Vagina (tissue), 2 donors: ENCODE results near the gene WDR55.

Experiments
- POLR2A ChIP-seq, 2 donors: fragments of 450-650 bp; IDR thresholded peaks; one replicate each; pipeline ENCODE4 v1.6.1; 2017; ENCODE audit warnings: antibody characterized with exemption in 2 of 2, mild to moderate bottlenecking in 2 of 2, moderate library complexity in 2 of 2
- POLR2AphosphoS5 ChIP-seq, 2 donors: sonication (generic); formaldehyde crosslinking; IDR thresholded peaks; one replicate each; pipeline ENCODE4 v1.9.0; 2017; ENCODE audit warnings: antibody characterized with exemption in 2 of 2, mild to moderate bottlenecking in 2 of 2, low read depth in 1 of 2; ENCODE audit not compliant: insufficient read depth in 1 of 2
- TF ChIP-seq, protein P1 (sequence below), 3 experiments: fragments of 450-650 bp in 2 of 3; fragments of 200-600 bp in 1 of 3; sonication (generic) in 1 of 3; IDR thresholded peaks; one replicate each; pipeline ENCODE4 v1.5.1; 2017 to 2019; ENCODE audit warnings: antibody characterized with exemption in 3 of 3, mild to moderate bottlenecking in 2 of 3, moderate library complexity in 2 of 3

GRCh38 chr5:140713562-140714094 lies 48.9 kb downstream of the WDR55 start:
- TF ChIP-seq POLR2AphosphoS5 (IDR thresholded peaks at IDR 0.05; ENCODE audit: insufficient read depth in 1 of 2, low read depth in 1 of 2) (no peak), POLR2A (IDR thresholded peaks at IDR 0.05) (no peak)
- TF ChIP-seq, protein P1, sequence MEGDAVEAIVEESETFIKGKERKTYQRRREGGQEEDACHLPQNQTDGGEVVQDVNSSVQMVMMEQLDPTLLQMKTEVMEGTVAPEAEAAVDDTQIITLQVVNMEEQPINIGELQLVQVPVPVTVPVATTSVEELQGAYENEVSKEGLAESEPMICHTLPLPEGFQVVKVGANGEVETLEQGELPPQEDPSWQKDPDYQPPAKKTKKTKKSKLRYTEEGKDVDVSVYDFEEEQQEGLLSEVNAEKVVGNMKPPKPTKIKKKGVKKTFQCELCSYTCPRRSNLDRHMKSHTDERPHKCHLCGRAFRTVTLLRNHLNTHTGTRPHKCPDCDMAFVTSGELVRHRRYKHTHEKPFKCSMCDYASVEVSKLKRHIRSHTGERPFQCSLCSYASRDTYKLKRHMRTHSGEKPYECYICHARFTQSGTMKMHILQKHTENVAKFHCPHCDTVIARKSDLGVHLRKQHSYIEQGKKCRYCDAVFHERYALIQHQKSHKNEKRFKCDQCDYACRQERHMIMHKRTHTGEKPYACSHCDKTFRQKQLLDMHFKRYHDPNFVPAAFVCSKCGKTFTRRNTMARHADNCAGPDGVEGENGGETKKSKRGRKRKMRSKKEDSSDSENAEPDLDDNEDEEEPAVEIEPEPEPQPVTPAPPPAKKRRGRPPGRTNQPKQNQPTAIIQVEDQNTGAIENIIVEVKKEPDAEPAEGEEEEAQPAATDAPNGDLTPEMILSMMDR (IDR thresholded peaks at IDR 0.05) = no peak
